IPS-15b (cell line): ENCODE measurements around the gene NDUFAF8.

Source experiments
- H3K27me3 ChIP-seq: one replicate; pipeline ENCODE4 v1.6.1; 2013; ENCODE audit warnings: low read length; ENCODE audit not compliant: control insufficient read depth, insufficient read depth
- H3K36me3 ChIP-seq: one replicate; pipeline ENCODE4 v1.6.1; 2013; ENCODE audit warnings: low read length; ENCODE audit not compliant: control insufficient read depth, insufficient read depth
- H3K4me1 ChIP-seq: one replicate; pipeline ENCODE4 v1.6.1; 2013; ENCODE audit warnings: mild to moderate bottlenecking, low read length; ENCODE audit not compliant: control insufficient read depth, insufficient read depth
- H3K4me3 ChIP-seq: one replicate; pipeline ENCODE4 v1.5.1; 2013; ENCODE audit warnings: low read depth, low read length
- H3K9ac ChIP-seq: one replicate; pipeline ENCODE4 v1.6.1; 2013; ENCODE audit warnings: low read depth, mild to moderate bottlenecking, low read length
- H3K9me3 ChIP-seq: one replicate; pipeline ENCODE4 v1.6.1; 2013; ENCODE audit warnings: mild to moderate bottlenecking, low read length; ENCODE audit not compliant: control insufficient read depth, insufficient read depth

NDUFAF8 gene

GRCh38 chr17:81252987-81253329 is 13.8 kb downstream of the NDUFAF8 start:
- Histone ChIP-seq H3K4me3 (no peak overlapping the region), H3K36me3 (peaks cover 10% of the 10 kb centered on the region), H3K9ac (no peak overlapping the region), H3K27me3 (no peaks in the 10 kb centered on the region), H3K9me3 (no peaks in the 10 kb centered on the region), H3K4me1 (no peaks in the 10 kb centered on the region)

GRCh38 chr17:81253358-81254131 is 14.4 kb downstream of the NDUFAF8 start:
- Histone ChIP-seq H3K9ac (no peak overlapping the region), H3K9me3 (no peaks in the 10 kb centered on the region), H3K4me1 (no peaks in the 10 kb centered on the region), H3K4me3 (no peak overlapping the region), H3K36me3 (peaks cover 10% of the 10 kb centered on the region), H3K27me3 (no peaks in the 10 kb centered on the region)

- no peaks in the 10 kb centered on the region for H3K27me3 ChIP-seq
- no peaks in the 10 kb centered on the region for H3K9me3 ChIP-seq
- no peak overlapping the region for H3K4me3 ChIP-seq
- peaks cover 14% of the 10 kb centered on the region for H3K36me3 ChIP-seq
- H3K9ac ChIP-seq, result no peak overlapping the region
- no peaks in the 10 kb centered on the region for H3K4me1 ChIP-seq
These were observed 16.0 kb downstream of the NDUFAF8 start for GRCh38 chr17:81254955-81255717.

GRCh38 chr17:81256616-81257015 is 17.5 kb downstream of the NDUFAF8 start:
- Histone ChIP-seq H3K27me3 (no peaks in the 10 kb centered on the region), H3K4me3 (no peak overlapping the region), H3K4me1 (no peaks in the 10 kb centered on the region), H3K9ac (no peak overlapping the region), H3K36me3 (peaks cover 12% of the 10 kb centered on the region), H3K9me3 (no peaks in the 10 kb centered on the region)

GRCh38 chr17:81257533-81257932 is 18.4 kb downstream of the NDUFAF8 start:
- Histone ChIP-seq H3K9ac (no peak overlapping the region), H3K36me3 (peaks cover 12% of the 10 kb centered on the region), H3K9me3 (no peaks in the 10 kb centered on the region), H3K27me3 (no peaks in the 10 kb centered on the region), H3K4me3 (no peak overlapping the region), H3K4me1 (no peaks in the 10 kb centered on the region)

GRCh38 chr17:81258292-81258691 is 19.2 kb downstream of the NDUFAF8 start:
- Histone ChIP-seq H3K9ac (no peak overlapping the region), H3K9me3 (no peaks in the 10 kb centered on the region), H3K36me3 (peaks cover 12% of the 10 kb centered on the region)

GRCh38 chr17:81259058-81259605 is 20.0 kb downstream of the NDUFAF8 start:
- Histone ChIP-seq H3K27me3 (no peaks in the 10 kb centered on the region), H3K9ac (no peak overlapping the region), H3K36me3 (peaks cover 16% of the 10 kb centered on the region), H3K4me1 (no peaks in the 10 kb centered on the region), H3K9me3 (no peaks in the 10 kb centered on the region), H3K4me3 (no peak overlapping the region)

More at GRCh38 chr17:81258292-81258691, 19.2 kb downstream of the NDUFAF8 start:
- Histone ChIP-seq H3K27me3 (no peaks in the 10 kb centered on the region), H3K4me1 (no peaks in the 10 kb centered on the region), H3K4me3 (no peak overlapping the region)

GRCh38 chr17:81260171-81260570 is 21.1 kb downstream of the NDUFAF8 start:
- H3K9ac ChIP-seq, result no peak overlapping the region
- no peaks in the 10 kb centered on the region for H3K9me3 ChIP-seq
- no peak overlapping the region for H3K4me3 ChIP-seq
- H3K27me3 ChIP-seq, result no peaks in the 10 kb centered on the region
- H3K4me1 ChIP-seq, result no peaks in the 10 kb centered on the region
- H3K36me3 ChIP-seq, result peaks cover 21% of the 10 kb centered on the region

- H3K4me3 ChIP-seq, result no peak overlapping the region
- no peak overlapping the region for H3K9ac ChIP-seq
- H3K36me3 ChIP-seq, result peaks cover 21% of the 10 kb centered on the region
- no peaks in the 10 kb centered on the region for H3K27me3 ChIP-seq
- H3K4me1 ChIP-seq, result no peaks in the 10 kb centered on the region
- H3K9me3 ChIP-seq, result no peaks in the 10 kb centered on the region
These were observed 21.5 kb downstream of the NDUFAF8 start for GRCh38 chr17:81260641-81261040.

- H3K9me3 ChIP-seq, result no peaks in the 10 kb centered on the region
- H3K9ac ChIP-seq, result no peak overlapping the region
- H3K4me3 ChIP-seq, result no peak overlapping the region
- H3K4me1 ChIP-seq, result no peaks in the 10 kb centered on the region
- peaks cover 21% of the 10 kb centered on the region for H3K36me3 ChIP-seq
- H3K27me3 ChIP-seq, result no peaks in the 10 kb centered on the region
These were observed 22.0 kb downstream of the NDUFAF8 start for GRCh38 chr17:81261096-81261495.

- Histone ChIP-seq H3K9ac (no peak overlapping the region), H3K4me1 (no peaks in the 10 kb centered on the region), H3K4me3 (no peak overlapping the region), H3K9me3 (no peaks in the 10 kb centered on the region), H3K36me3 (peaks cover 21% of the 10 kb centered on the region), H3K27me3 (no peaks in the 10 kb centered on the region)
These were observed 22.6 kb downstream of the NDUFAF8 start for GRCh38 chr17:81261582-81262336.
